K562 (cell line): ENCODE data around the gene IQCE. TPM values are rescaled to one million over a fixed set of nuclear protein-coding genes. Genes with fewer than 3 reads are reported as not detected.

Experiments used
- ATAC-seq: fragments of 200-7000 bp; cut with Tn5 transposase; 3 replicates; pipeline ENCODE4 v1.9.1; 2020; ENCODE audit warnings: moderate library complexity
- BruUV-seq: library from RNA; stranded (reverse); fragments of 400-500 nt; replicated peaks from 2 replicates; lab custom pipeline; 2021; lab: Mats Ljungman, UMichigan
- CTCF ChIA-PET: fragments of 300-600 bp; formaldehyde crosslinking; extraction: SDS; loops from one replicate; lab custom pipeline; 2021; ENCODE audit warnings: low intra/inter-chr PET ratio; lab: Yijun Ruan, JAX
- POLR2A ChIA-PET: fragments of 300-600, 350-650 bp; sonication (Branson Sonifier 250); formaldehyde crosslinking; extraction: SDS; loops from one replicate; lab custom pipeline; 2021; ENCODE audit warnings: antibody characterized with exemption, inconsistent platforms; lab: Yijun Ruan, JAX
- DNase-seq, 4 experiments: peaks; one replicate each; pipeline versions ENCODE4 v3.0.0 to v3.0.0-alpha.2; 2011 to 2018; ENCODE audit warnings: low spot score in 3 of 4, mixed read lengths in 3 of 4; ENCODE audit errors: extremely low read depth in 1 of 4
- FAIRE-seq: peaks from 2 replicates; lab custom pipeline; 2011; peaks lifted over from hg19 to GRCh38; lab: Jason Lieb, UNC
- H2AFZ ChIP-seq: 2 replicates; pipeline ENCODE4 v1.6.0; 2011; ENCODE audit warnings: low read depth, low read length, control low read depth, inconsistent platforms
- H3K27ac ChIP-seq: fragments of 200-600 bp; 3 replicates; pipeline ENCODE4 v1.8.0; 2011; ENCODE audit warnings: low read depth, mild to moderate bottlenecking, control low read depth, inconsistent platforms, low read length, moderate library complexity, mixed read lengths; ENCODE audit errors: extremely low read depth
- H3K27me3 ChIP-seq, 2 experiments: fragments of 300-600 bp in 1 of 2; 2 replicates in 1 of 2; 3 replicates in 1 of 2; pipeline versions ENCODE4 v1.6.0 to v1.8.0; 2011; ENCODE audit warnings: inconsistent platforms in 2 of 2, low read length in 2 of 2, mild to moderate bottlenecking in 1 of 2, mixed read lengths in 1 of 2, moderate library complexity in 1 of 2; ENCODE audit not compliant: control insufficient read depth in 2 of 2, insufficient read depth in 2 of 2
- H3K36me3 ChIP-seq: fragments of 300-600 bp; 3 replicates; pipeline ENCODE4 v1.8.0; 2011; ENCODE audit warnings: mild to moderate bottlenecking, low read length, inconsistent platforms; ENCODE audit not compliant: control insufficient read depth, insufficient read depth
- H3K4me1 ChIP-seq, 2 experiments: fragments of 200-600 bp in 1 of 2; replicated peaks in 1 of 2; 2 replicates in 1 of 2; 3 replicates in 1 of 2; pipeline versions ENCODE4 v1.5.1 to v1.8.0; 2011; ENCODE audit warnings: inconsistent platforms in 2 of 2, low read length in 2 of 2, mild to moderate bottlenecking in 1 of 2, mixed read lengths in 1 of 2, moderate library complexity in 1 of 2; ENCODE audit not compliant: control insufficient read depth in 2 of 2, insufficient read depth in 2 of 2
- H3K4me2 ChIP-seq: 2 replicates; pipeline ENCODE4 v1.6.1; 2011; ENCODE audit warnings: low read length, control low read depth, inconsistent platforms, mixed read lengths; ENCODE audit not compliant: insufficient read depth
- H3K4me3 ChIP-seq: fragments of 200-600 bp; sonication (generic), shearing (Covaris generic); 2 replicates; pipeline ENCODE4 v1.5.1; 2016; ENCODE audit warnings: control low read depth, inconsistent platforms
- H3K79me2 ChIP-seq: fragments of 200-600 bp; 3 replicates; pipeline ENCODE4 v1.8.0; 2011; ENCODE audit warnings: low read length, inconsistent platforms; ENCODE audit not compliant: control insufficient read depth, insufficient read depth
- H3K9ac ChIP-seq, 2 experiments: 2 replicates each; pipeline versions ENCODE4 v1.6.0 to v1.6.1; 2011; ENCODE audit warnings: low read depth in 2 of 2, low read length in 2 of 2, control low read depth in 1 of 2, inconsistent platforms in 1 of 2, mild to moderate bottlenecking in 1 of 2, mixed read lengths in 1 of 2; ENCODE audit not compliant: insufficient read depth in 1 of 2
- H3K9me1 ChIP-seq: one replicate; pipeline ENCODE4 v1.6.0; 2011; ENCODE audit warnings: inconsistent platforms, mild to moderate bottlenecking, low read length, moderate library complexity; ENCODE audit not compliant: control insufficient read depth, insufficient read depth
- H3K9me3 ChIP-seq: replicated peaks from 2 replicates; pipeline ENCODE4 v1.5.1; 2011; ENCODE audit warnings: low read depth, low read length, inconsistent platforms; ENCODE audit not compliant: control insufficient read depth, insufficient read depth
- H4K20me1 ChIP-seq: replicated peaks from 2 replicates; pipeline ENCODE4 v1.6.1; 2011; ENCODE audit warnings: low read length, inconsistent platforms, mixed read lengths; ENCODE audit not compliant: control insufficient read depth, insufficient read depth
- CREBBP ChIP-seq: IDR thresholded peaks from one replicate; pipeline ENCODE4 v1.6.1; 2012; ENCODE audit warnings: low read depth, mild to moderate bottlenecking, control low read depth, inconsistent platforms, low read length
- FOS ChIP-seq: IDR thresholded peaks from 3 replicates; pipeline ENCODE4 v1.6.1; 2011; ENCODE audit not compliant: insufficient read length; ENCODE audit errors: extremely low read depth
- KHSRP ChIP-seq: fragments of 450-650 bp; IDR thresholded peaks from 2 replicates; pipeline ENCODE4 v1.6.1; 2017
- KLF1 ChIP-seq: fragments of 450-650 bp; IDR thresholded peaks from 2 replicates; pipeline ENCODE4 v1.6.1; 2016; ENCODE audit warnings: missing genetic modification characterization, missing compliant biosample characterization
- LARP7 ChIP-seq: fragments of 450-650 bp; IDR thresholded peaks from 2 replicates; pipeline ENCODE4 v1.6.1; 2016
- PRMT5 ChIP-seq: sonication (generic); formaldehyde crosslinking; IDR thresholded peaks from 2 replicates; pipeline ENCODE4 v1.5.0; 2020; ENCODE audit warnings: missing genetic modification reagents
- TBP ChIP-seq: optimal IDR thresholded peaks from 2 replicates; pipeline ENCODE3; 2011; ENCODE audit warnings: low read depth, low read length, improper control_type of control experiment
- ZNF551 ChIP-seq: fragments of 250-450 bp; sonication (Bioruptor Pico); IDR thresholded peaks from 2 replicates; pipeline ENCODE4 v1.5.0; 2021; ENCODE audit warnings: mild to moderate bottlenecking, moderate library complexity
- ZNF57 ChIP-seq: fragments of 450-650 bp; formaldehyde crosslinking; IDR thresholded peaks from 2 replicates; pipeline ENCODE4 v1.4.0; 2020; ENCODE audit warnings: mild to moderate bottlenecking, moderate library complexity
- ZNF592 ChIP-seq: fragments of 450-650 bp; IDR thresholded peaks from 2 replicates; pipeline ENCODE4 v1.6.1; 2017; ENCODE audit warnings: antibody characterized with exemption, mild to moderate bottlenecking
- ZNF699 ChIP-seq: fragments of 250-450 bp; sonication (Bioruptor Pico); IDR thresholded peaks from 2 replicates; pipeline ENCODE4 v1.8.0; 2021; ENCODE audit warnings: mild to moderate bottlenecking, moderate library complexity; ENCODE audit not compliant: insufficient replicate concordance
- WGBS: fragments of 100-300 bp; shearing (Covaris generic); methylation state at CpG from one replicate; pipeline ENCODE4 v1.1.6; 2016; ENCODE audit warnings: low coverage, mixed read lengths; ENCODE audit not compliant: insufficient coverage; ENCODE audit errors: missing lambda C conversion rate; 5-methylcytosine and 5-hydroxymethylcytosine counted together
- in situ Hi-C: fragments of 300-500 bp; cut with MboI; formaldehyde crosslinking; loops from 4 replicates; pipeline ENCODE4 v1.15.0; 2018; ENCODE audit warnings: inconsistent platforms, mixed read lengths
- intact Hi-C: fragments of 100-400 bp; cut with micrococcal nuclease; formaldehyde crosslinking; loops from 2 replicates; pipeline ENCODE4 v1.14.2; 2022
- polyA plus RNA-seq, 8 experiments: library from polyadenylated mRNA; depleted of rRNA in 4 of 8; stranded (reverse) in 5 of 8; unstranded in 3 of 8; fragments of >200 nt; fragmentation: Nextera tagmentation in 2 of 8; fragmentation: Illumina TruSeq in 1 of 8; extraction: Ambion mirVana in 2 of 8; extraction: Trizol in 1 of 8; gene quantifications; 2 replicates each; pipeline versions ENCODE4 v1.2.1 to v1.2.3, GENCODE V29; 2011 to 2014; ENCODE audit warnings: inconsistent platforms in 1 of 8, missing spikeins in 1 of 8
- total RNA-seq, 7 experiments: library from RNA; depleted of rRNA in 6 of 7; stranded (reverse); fragments of >200 nt in 6 of 7; fragmentation: Illumina TruSeq in 2 of 7; extraction: Trizol in 2 of 7; gene quantifications; 2 replicates each; pipeline versions ENCODE4 v1.2.1 to v1.2.3, GENCODE V29; 2011 to 2021; ENCODE audit warnings: low replicate concordance in 1 of 7
- TF ChIP-seq, protein P1 (sequence below): fragments of 250-450 bp; sonication (Bioruptor Pico); IDR thresholded peaks from 2 replicates; pipeline ENCODE4 v1.5.0; 2021; ENCODE audit warnings: mild to moderate bottlenecking, borderline replicate concordance

Gene IQCE
- total and polyA plus RNA-seq, 9 of the 15 experiments (the other 6 are each of a cell fraction or from before 2014, with no cell fraction given) = 0.18 to 8.5 (median 4.2) TPM

DNA sequence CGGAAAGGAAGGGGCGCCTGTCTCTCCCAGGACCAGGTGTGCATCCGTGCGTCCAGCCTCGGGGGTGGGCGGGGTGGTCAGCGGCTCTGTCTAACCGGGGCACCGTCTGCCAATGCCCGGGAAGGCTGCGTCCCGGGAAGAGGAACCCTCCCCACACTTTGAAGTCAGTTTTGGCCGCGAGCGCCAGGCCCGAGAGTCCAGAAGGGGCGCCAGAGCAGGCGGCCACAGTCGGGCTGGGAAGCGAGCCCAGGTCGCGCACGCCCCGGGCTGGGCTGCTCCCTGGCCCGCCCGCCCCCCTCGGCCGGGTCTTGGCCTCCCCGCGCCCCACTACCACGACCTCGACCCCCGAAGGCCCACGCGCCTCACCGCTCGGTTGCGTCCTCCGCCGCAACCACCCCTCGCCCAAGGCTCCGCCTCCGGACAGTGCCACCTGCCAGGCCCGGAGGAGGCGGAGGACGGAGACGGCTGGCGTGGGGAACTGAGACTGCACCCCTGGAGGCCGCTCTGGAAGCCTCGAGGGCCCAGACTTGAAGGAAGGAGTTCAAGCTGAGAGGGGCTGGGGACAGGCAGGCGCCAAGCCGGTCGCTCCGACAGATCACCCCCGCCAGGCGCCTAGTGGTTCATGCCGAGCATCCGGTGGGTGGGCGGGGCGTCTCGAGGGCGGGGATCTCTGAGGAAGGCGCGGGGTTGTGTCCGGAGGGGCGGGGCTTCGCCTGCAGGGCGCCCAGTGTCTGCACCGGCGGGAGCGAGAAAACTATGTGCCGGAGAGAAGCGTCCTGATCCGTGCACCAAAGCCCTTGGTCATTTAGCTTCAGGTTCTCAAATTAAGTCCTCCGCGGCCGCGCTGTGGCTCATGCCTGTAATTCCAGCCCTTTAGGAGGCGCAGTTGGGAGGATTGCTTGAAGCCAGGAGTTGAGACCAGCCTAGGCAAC lies 3.4 kb upstream of the IQCE start, which contains the start of gene BRAT1:
TSS of gene BRAT1 (minus strand) at position 404 of the 932 bp plus-strand sequence. CDS start 1,093 bp downstream, outside the sequence.
- DNase-seq (peak; percentile 96 to 99 (median 97)), FAIRE-seq (peak; percentile 88), ATAC-seq (peak; percentile 93)
- H3K79me2 ChIP-seq = peaks cover 47% of the 10 kb centered on the region
- peak within 1 kb of the TSS; percentile 99 to 100 for H3K9ac ChIP-seq
- H3K4me1 ChIP-seq = peaks cover 11 to 46% of the 10 kb centered on the region in 2 experiments; a peak in 4 of 5 replicates
- H3K27ac ChIP-seq = peak within 1 kb of the TSS; percentile 100
- BruUV-seq = no TSS peak
- H3K9me1 ChIP-seq = no peaks in the 10 kb centered on the region
- WGBS = 1% methylated on average over 27 of the region's 79 CpGs
- no peaks in the 10 kb centered on the region for H3K9me3 ChIP-seq
- H2AFZ ChIP-seq = peak within 1 kb of the TSS; percentile 100
- H4K20me1 ChIP-seq = peaks cover 4% of the 10 kb centered on the region; the same call in 1 of the 2 replicates
- peak within 1 kb of the TSS; percentile 97 for H3K4me2 ChIP-seq
- intact Hi-C loops = no loop called here
- CTCF ChIA-PET = interaction anchor here (0.6 to 1.1 kb wide), 2 partner anchors 9 to 56 kb away, joined by 3 read pairs; no protein-coding TSS in a partner anchor
- no peaks in the 10 kb centered on the region for H3K27me3 ChIP-seq
- H3K4me3 ChIP-seq = peak within 1 kb of the TSS; percentile 99
- peaks cover 29% of the 10 kb centered on the region; the same call in 2 of the 3 replicates for H3K36me3 ChIP-seq
- in situ Hi-C loops = no loop called here
- POLR2A ChIA-PET = interaction anchor here (0.6 to 1.0 kb wide), 5 partner anchors 9 to 368 kb away, joined by 3 to 5 read pairs (median 4); no protein-coding TSS in a partner anchor
- no peak for TF ChIP-seq ZNF699 (CRISPR knock-in tag)
- TF ChIP-seq, protein P1, sequence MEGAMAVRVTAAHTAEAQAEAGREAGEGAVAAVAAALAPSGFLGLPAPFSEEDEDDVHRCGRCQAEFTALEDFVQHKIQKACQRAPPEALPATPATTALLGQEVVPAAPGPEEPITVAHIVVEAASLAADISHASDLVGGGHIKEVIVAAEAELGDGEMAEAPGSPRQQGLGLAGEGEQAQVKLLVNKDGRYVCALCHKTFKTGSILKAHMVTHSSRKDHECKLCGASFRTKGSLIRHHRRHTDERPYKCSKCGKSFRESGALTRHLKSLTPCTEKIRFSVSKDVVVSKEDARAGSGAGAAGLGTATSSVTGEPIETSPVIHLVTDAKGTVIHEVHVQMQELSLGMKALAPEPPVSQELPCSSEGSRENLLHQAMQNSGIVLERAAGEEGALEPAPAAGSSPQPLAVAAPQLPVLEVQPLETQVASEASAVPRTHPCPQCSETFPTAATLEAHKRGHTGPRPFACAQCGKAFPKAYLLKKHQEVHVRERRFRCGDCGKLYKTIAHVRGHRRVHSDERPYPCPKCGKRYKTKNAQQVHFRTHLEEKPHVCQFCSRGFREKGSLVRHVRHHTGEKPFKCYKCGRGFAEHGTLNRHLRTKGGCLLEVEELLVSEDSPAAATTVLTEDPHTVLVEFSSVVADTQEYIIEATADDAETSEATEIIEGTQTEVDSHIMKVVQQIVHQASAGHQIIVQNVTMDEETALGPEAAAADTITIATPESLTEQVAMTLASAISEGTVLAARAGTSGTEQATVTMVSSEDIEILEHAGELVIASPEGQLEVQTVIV = no peak
- no peak for TF ChIP-seq ZNF592
- peak; percentile 29; the same call in 1 of the 2 replicates for TF ChIP-seq PRMT5 (CRISPR knock-in tag)
- TF ChIP-seq ZNF57 (CRISPR knock-in tag) = no peak; the same call in 1 of the 2 replicates
- no peak for TF ChIP-seq KLF1 (tag)
- no peak for TF ChIP-seq LARP7
- TF ChIP-seq FOS = no peak
- TF ChIP-seq KHSRP = no peak
- TF ChIP-seq ZNF551 (CRISPR knock-in tag) = no peak
- TF ChIP-seq TBP = peak; percentile 46
- TF ChIP-seq CREBBP = no peak
